Inflammatory macrophage (primary cell): ENCODE data around the gene PGLYRP1.

Experiments
- DNase-seq, 2 donors: peaks; one replicate each; pipeline ENCODE4 v3.0.0-alpha.2; 2020 to 2022
- total RNA-seq, 18 experiments: gene quantifications; one replicate each; lab custom pipeline; 2026; ENCODE audit warnings: mixed read lengths in 6 of 18, inconsistent platforms in 2 of 18; lab: John Stamatoyannopoulos, UW

The PGLYRP1 gene, protein sequence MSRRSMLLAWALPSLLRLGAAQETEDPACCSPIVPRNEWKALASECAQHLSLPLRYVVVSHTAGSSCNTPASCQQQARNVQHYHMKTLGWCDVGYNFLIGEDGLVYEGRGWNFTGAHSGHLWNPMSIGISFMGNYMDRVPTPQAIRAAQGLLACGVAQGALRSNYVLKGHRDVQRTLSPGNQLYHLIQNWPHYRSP
- total RNA-seq, result 0 to 0.04 (median 0) reads per million in 18 experiments

DNA sequence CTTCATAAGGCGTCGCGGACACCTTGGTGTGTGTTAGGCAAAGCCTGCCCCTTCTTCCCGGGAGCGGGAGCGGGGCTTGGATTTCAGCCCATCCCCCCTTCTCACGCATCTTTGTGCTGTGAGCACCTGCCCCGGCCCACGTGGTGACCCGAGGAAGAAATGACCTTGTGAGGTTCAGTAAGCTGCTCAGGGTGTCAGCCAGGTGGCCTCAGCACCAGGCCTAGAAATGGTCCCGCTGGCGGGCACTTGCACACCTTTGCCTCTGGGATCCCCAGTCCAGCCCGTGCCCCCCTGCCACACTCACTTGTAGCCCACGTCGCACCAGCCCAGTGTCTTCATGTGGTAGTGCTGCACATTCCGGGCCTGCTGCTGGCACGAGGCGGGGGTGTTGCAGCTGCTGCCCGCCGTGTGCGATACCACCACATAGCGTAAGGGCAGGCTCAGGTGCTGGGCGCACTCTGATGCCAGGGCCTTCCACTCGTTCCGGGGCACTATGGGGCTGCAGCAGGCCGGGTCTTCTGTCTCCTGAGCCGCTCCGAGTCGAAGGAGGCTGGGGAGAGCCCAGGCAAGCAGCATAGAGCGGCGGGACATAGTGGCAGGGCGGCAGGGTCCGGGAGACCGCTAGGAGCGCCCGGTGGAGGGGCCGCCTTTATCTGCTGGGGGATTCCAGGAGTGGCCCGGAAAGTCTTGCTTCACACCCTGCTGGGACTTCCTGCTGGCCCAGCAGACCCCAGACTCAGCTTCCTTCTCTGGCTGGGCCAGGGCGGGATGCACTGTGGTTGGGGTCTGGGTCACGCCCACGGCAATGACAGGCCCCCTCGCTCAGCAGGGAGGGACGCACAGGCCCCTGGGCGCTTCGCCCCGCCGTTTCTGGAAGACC, at the start of gene PGLYRP1:
Gene PGLYRP1 (minus strand): TSS at position 623 of the 880 bp plus-strand sequence. CDS start 32 bp downstream, at position 591.
- DNase-seq, result no peak

DNA sequence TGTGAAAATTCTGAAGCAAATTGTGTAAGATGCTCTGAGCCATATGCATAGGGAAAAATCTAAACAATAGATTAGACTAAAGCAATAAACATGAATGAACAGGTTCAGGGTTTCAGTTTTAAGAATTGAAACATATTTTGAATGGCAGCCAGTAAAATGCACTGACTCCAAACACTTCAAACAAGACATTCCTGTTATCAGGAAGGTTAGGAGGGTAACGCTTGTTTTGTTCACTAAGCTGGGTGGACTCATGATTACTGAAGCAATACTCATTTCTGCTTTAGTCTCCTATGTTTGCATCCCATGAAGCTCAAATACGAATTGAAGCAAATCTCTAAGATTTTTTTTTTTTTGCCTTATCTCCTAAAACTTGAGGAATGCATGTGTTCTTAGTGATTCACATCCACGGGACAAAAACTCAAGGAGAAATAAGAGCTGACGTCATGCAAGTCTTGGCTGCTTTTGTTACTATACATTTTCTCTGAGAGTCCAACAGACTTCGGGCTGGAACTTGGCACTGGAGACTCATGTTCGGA, 47.0 kb upstream of the PGLYRP1 start:
- no peak for DNase-seq

DNA sequence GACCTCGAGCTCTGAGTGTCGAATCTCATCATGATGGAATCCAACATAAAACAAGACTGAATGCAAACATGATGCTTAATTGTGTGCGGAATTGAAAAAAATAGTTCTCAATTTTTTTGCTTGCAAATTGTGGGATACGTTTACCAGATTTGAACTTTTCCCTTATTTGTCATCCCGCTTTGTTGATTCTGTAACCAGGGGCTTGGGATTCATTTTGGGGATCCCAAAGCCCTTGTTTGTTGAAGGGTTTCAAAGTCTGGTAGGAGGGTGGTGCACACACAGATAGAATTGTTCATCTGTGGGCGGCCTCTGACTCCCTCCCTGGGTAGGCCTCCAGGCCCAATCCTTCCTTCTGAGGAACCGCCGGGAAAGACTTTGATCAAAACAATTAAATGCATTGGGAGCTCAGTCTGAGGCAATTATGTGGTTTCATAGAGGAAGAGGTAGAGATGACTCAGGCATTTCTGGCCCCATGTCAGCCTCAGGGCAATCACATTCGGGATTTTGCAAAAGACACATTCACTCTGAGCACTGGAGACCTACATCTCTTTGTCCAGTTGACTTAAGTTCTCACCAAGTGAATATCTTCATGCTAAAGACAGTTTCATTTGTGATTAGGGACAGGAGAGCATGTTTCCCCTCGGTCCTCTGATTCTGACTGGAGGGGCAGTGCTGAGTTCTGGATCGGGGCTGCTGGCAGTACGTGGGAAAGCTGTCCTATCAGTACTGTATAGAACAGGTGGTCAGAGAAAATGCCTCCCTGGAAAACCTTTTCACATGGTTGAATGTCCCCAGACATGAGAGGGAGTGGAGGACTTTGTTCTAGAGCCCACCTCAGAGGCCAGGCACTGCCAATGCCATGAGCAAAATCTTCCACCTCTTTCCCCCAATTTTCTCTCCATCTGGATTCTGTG, 45.7 kb upstream of the PGLYRP1 start:
- DNase-seq, result peak; percentile 73 to 76

DNA sequence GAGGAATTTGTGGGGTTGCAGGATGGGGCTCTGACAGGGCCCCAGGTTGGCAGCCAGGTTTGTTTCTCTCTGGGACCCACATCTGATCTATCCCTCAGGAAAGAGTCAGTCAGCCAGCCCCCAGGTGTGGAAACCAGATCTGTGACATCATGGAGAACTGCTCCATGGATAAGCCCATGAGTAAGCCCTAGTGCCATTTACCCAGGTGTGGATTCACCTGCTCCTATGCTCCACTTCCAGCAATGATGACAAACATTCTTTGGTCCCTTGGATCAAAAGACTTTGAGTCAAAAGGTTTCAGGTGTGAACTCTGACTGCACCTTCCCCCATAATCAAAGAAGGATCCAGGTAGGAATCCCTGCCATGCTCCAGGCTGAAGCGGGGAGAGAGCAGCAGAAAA, 44.8 kb upstream of the PGLYRP1 start:
- DNase-seq, result no peak

DNA sequence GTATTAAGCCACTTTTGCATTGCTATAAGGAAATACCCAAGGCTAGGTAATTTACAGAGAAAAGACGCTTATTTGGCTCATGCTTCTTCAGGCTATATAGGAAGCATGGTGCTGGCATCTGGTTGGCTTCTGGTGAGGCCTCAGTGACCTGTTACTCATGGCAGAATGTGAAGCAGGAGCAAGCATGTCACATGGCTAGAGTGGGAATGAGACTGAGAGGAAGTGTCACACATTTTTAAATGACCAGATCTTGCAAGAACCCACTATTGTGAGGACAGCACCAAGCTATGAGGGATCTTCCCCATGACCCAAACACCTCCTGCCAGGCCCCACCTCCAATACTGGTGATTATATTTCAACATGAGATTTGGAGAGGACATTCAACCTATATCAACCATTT, 43.6 kb upstream of the PGLYRP1 start:
- DNase-seq, result peak; percentile 41 to 71

- no peak for DNase-seq
These were observed 42.7 kb upstream of the PGLYRP1 start for GRCh38 chr19:46065486-46066071.

- DNase-seq, result peak; percentile 10 to 18
These were observed 40.3 kb upstream of the PGLYRP1 start for GRCh38 chr19:46063201-46063600.

- no peak for DNase-seq
These were observed 37.2 kb upstream of the PGLYRP1 start for GRCh38 chr19:46060012-46060411.

DNA sequence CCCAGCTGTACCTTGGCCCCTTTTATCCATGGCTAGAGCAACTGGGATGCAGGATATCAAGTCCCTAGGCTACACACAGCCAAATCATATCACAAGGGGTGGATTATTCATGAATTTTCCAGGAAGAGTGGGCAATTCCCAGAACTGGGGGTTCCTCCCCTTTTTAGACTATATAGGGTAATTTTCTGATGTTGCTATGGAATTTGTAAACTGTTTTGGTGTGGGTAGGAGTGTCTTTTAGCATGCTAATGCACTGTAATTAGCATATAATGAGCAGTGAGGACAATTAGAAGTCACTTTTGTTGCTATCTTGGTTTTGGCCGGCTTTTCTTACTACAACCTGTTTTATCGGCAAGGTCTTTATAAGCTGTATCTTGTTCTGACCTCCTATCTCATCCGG, 35.9 kb upstream of the PGLYRP1 start:
- DNase-seq, result no peak

DNA sequence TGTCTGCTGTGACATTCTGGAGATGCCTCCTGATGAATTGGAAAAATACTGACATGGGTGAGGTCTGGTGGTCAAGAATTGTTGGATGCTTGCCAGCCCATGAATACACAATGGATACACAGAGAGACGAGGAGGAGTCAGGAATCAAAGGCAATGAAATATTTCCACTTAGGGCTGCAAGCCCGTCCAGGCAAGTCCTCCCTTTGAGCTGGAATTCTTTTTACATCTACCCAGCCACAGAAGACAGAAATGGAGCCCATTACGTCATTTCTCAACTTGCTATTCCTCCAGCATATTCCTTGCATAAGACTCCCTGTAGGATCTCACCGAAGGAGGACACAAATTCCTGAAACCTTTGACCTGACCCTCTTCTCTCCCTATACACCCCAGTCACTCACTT, 33.7 kb upstream of the PGLYRP1 start:
- no peak for DNase-seq

DNA sequence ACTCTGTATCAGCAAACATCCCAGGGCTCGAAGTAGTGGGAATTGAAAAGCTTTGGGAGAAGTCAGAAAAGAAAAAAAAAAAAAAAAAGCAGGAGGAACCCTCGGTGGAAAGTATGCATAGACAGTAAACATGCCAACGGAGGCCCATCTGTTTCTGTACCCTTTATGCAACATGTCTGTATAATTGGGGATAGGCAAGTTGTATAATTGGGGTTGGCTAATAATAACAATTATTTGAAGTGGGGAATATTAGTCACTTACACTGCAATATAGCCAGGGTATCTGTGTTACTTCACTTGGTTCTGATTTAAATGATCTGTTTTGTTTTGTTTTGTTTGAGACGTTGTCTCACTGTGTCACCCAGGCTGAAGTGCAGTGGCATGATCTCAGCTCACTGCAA, 30.0 kb upstream of the PGLYRP1 start:
- DNase-seq, result no peak

DNA sequence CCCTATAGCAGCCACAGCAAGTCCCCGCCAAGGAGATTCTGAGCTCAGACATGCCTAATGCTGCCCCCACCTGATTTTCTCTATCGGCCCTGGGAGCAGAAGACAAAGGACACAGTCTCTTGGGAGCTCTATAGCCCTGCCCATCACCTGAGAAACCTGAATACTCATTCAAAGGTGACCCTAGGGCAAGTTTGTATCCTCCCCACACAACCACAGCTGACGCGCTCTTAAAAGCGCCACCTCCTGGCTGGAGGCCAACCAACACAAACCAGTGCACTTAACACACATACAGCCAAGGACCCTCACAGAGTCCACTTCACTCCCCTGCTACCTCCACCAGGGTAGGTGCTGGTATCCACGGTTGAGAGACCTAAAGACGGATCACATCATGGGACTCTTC, 26.7 kb upstream of the PGLYRP1 start:
- no peak for DNase-seq

DNA sequence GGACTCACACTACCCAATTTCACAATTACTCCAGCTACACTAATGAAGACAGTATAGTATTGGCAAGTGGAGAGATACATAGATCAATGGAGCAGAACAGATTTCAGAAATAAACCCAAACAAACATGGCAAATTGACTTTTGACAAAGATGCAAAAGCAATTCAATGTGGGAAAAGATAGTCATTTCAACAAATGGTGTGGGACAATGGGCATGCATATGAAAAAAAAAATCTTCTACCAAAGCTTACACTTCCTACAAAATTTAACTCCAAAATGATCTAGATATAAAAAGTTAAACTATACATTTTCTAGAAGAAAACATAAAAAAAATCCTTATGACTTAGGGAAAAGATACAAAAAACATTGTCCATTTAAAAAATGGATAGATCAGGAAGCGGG, 20.7 kb upstream of the PGLYRP1 start:
- no peak for DNase-seq

DNA sequence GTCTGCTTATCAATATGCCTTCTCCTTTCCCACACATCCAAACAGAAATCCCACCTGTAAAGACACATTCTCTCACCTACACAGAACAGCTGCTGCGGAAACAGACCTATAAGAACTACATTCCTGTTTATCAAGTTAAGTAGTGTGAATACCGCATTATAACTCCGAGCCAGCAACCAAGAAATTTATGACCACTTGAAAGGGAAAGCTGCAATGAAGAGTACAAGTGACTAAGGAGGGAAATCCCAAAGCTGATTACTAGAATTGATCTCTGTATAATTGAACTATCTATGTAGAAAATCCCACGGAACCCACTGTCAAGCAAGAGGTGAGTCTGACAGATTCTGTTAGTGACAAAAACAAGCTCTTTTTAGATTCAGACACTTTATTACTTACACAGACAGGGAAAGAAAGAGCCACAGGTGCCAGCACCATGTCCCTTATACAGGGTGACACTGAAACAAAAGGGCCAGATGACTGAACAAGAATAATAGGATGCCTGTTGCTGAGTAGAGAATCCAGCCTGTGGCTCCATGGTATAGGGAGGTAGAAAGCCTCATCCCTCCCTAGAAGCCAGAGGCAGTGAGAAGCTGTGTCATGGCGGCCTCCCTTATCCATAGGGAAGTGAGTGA, 19.5 kb upstream of the PGLYRP1 start:
- DNase-seq, result no peak

DNA sequence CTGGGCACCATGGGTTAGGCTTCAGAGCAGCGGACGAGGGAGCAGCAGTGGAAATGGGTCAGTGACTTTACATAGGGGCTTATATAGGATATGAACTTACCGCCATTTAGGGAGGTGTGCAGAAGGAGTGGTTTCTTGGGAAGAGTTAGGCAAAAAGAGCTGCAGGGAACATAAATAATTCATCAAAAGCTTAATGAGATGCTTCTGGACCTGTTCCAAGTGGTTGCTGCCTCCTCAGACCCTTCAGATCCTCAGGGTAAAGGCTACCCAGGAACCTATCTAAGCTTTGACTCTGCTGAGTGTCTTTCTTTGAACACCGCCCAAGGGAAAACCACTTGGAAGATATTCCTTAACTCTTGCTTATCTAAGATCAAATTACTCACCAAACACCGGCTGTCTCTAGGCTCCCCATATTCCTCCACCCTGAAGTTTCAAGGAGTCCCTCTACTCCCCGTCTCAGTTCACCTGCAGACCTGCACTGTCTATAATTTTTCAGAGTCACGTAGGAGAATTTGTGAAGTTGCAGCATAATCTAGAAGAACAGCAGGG, 18.2 kb upstream of the PGLYRP1 start, which contains the start of gene IGFL4:
Gene IGFL4 (minus strand): TSS at position 51 of the 549 bp plus-strand sequence. CDS start 40 bp downstream, at position 11.
- no peak for DNase-seq

DNA sequence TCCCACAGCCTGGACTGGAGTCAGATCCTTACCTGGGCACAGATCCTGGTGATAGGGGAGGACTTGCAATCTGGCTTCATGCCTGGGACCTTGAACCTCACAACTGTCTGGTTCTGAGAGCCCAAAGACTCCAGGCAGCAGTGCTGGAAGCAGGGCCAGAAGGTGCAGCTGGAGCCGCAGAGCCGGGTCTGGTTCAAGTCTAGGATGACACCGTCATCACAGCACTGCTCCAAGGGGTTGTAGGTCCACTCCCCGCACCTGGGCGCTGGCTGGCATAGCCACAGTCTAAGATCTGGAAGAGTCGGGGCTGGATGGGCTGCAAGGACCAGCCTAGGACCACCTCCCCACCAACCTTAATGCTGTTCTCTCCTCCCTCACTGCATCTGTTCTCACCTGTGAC, 17.3 kb upstream of the PGLYRP1 start:
- DNase-seq, result no peak

GRCh38 chr19:46036744-46037128, 13.9 kb upstream of the PGLYRP1 start:
- DNase-seq, result no peak

GRCh38 chr19:46035986-46036743, 13.3 kb upstream of the PGLYRP1 start:
- DNase-seq, result no peak

GRCh38 chr19:46035546-46035945, 12.7 kb upstream of the PGLYRP1 start:
- DNase-seq, result no peak

GRCh38 chr19:46033401-46033800, 10.5 kb upstream of the PGLYRP1 start:
- no peak for DNase-seq

DNA sequence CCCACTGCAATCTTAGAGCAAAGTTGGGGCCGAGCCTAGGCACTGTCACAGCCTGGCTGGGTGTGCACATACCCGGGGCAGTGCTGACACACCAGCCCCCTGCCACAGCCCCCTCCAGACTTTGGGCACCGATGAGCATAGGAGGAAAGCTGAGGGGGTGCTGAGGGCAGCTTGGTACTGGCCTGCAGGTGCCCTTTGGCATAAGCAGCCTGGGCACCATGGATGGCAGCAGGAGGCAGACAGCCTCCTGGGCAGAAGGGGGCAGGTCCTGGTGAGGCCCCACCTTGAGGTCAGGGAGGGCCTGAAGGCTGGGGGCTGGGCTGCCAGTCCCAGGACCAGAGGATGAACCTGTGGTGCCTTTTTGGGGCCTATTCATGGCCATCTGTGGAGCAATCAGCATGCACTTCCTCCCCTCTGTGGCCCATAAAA, 9.8 kb upstream of the PGLYRP1 start:
- no peak for DNase-seq
